ENCODE results near the gene TRIO.

Gene TRIO

GRCh38 chr5:14383923-14384322 is 240.8 kb downstream of the TRIO start (continued):
- TF ChIP-seq, protein P1, sequence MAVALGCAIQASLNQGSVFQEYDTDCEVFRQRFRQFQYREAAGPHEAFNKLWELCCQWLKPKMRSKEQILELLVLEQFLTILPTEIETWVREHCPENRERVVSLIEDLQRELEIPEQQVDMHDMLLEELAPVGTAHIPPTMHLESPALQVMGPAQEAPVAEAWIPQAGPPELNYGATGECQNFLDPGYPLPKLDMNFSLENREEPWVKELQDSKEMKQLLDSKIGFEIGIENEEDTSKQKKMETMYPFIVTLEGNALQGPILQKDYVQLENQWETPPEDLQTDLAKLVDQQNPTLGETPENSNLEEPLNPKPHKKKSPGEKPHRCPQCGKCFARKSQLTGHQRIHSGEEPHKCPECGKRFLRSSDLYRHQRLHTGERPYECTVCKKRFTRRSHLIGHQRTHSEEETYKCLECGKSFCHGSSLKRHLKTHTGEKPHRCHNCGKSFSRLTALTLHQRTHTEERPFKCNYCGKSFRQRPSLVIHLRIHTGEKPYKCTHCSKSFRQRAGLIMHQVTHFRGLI (tag by site-specific recombination; IDR thresholded peaks at IDR 0.05) = no peak
- TF ChIP-seq REPIN1 (tag by site-specific recombination; IDR thresholded peaks at IDR 0.05; ENCODE audit: low read depth) (no peak), KLF8 (tag by site-specific recombination; IDR thresholded peaks at IDR 0.05) (no peak), HIC1 (tag by site-specific recombination; IDR thresholded peaks at IDR 0.05) (no peak), KLF16 (tag by site-specific recombination; IDR thresholded peaks at IDR 0.05) (no peak), ZNF571 (tag by site-specific recombination; IDR thresholded peaks at IDR 0.05) (no peak), ZNF621 (tag by site-specific recombination; IDR thresholded peaks at IDR 0.05) (no peak), ZNF23 (tag by site-specific recombination; IDR thresholded peaks at IDR 0.05; ENCODE audit: borderline replicate concordance) (no peak), ZNF660 (tag by site-specific recombination; IDR thresholded peaks at IDR 0.05) (no peak)

DNA sequence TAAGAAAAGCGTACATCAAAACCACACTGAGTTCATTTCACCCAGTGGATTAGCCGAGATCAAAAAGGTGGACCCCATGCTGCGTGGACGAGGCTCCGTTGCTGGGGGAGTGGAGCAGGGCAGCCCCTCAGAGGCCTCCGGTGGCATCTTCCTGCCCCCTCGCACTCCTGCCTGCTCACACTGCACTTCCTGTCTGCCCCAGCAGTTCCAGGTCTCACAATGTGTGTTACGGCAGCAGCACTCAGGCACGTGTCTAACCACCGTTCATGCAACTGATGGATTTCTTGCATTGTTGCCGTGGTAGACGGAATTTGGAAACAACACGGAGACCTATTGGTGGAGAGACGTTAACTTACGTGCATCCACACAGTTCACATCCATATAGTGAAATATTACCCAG is 241.9 kb downstream of the TRIO start:
- CTCF ChIA-PET = interaction anchor here (1.1 kb wide), 1 partner anchor 269 kb away, joined by 3 read pairs; no protein-coding TSS in a partner anchor
- Histone ChIP-seq H3K4me3 (ENCODE audit: low read depth, low read length) (no peak overlapping the region), H3K27ac (ENCODE audit: extremely low read depth, low read depth, low read length) (no peak overlapping the region), H3K36me3 (ENCODE audit: control insufficient read depth in 2 of 2, insufficient read depth in 1 of 2, low read length in 2 of 2) (peaks cover 52 to 81% of the 10 kb centered on the region in 2 experiments), H3K9me3 (ENCODE audit: control insufficient read depth, insufficient read depth, low read depth, low read length) (no peaks in the 10 kb centered on the region), H3K4me1 (ENCODE audit: control insufficient read depth, insufficient read depth, low read length) (no peaks in the 10 kb centered on the region)
- TF ChIP-seq ZNF837 (tag by site-specific recombination; IDR thresholded peaks at IDR 0.05) (no peak), ZNF747 (tag by site-specific recombination; IDR thresholded peaks at IDR 0.05) (no peak)
- POLR2A ChIA-PET = no interaction called here

GRCh38 chr5:14386884-14387624 is 243.9 kb downstream of the TRIO start:
- Histone ChIP-seq H3K36me3 (ENCODE audit: control insufficient read depth in 2 of 2, insufficient read depth in 1 of 2, low read length in 2 of 2) (peaks cover 59 to 81% of the 10 kb centered on the region in 2 experiments), H3K27ac (ENCODE audit: extremely low read depth, low read depth, low read length) (no peak overlapping the region), H3K9me3 (ENCODE audit: control insufficient read depth, insufficient read depth, low read depth, low read length) (no peaks in the 10 kb centered on the region), H3K4me1 (ENCODE audit: control insufficient read depth, insufficient read depth, low read length) (no peaks in the 10 kb centered on the region), H3K4me3 (ENCODE audit: low read depth, low read length) (no peak overlapping the region)
- TF ChIP-seq ZEB2 (tag by site-specific recombination; IDR thresholded peaks at IDR 0.05) (no peak), KLF7 (tag by site-specific recombination; IDR thresholded peaks at IDR 0.05; ENCODE audit: borderline replicate concordance) (no peak), ZFHX2 (tag by site-specific recombination; conservative IDR thresholded peaks at IDR 0.05) (no peak), ZNF654 (tag by site-specific recombination; IDR thresholded peaks at IDR 0.05; ENCODE audit: low read depth) (no peak), ZFP3 (tag by site-specific recombination; IDR thresholded peaks at IDR 0.05; ENCODE audit: low read depth) (no peak), SCRT1 (tag by site-specific recombination; IDR thresholded peaks at IDR 0.05; ENCODE audit: borderline replicate concordance) (no peak), YY1 (tag by site-specific recombination; IDR thresholded peaks at IDR 0.05) (no peak), ZNF549 (tag by site-specific recombination; IDR thresholded peaks at IDR 0.05) (no peak), SP7 (tag by site-specific recombination; IDR thresholded peaks at IDR 0.05) (no peak), KLF10 (tag by site-specific recombination; IDR thresholded peaks at IDR 0.05) (no peak), ZNF423 (tag by site-specific recombination; IDR thresholded peaks at IDR 0.05) (no peak), BCL11B (tag by site-specific recombination; IDR thresholded peaks at IDR 0.05; ENCODE audit: low read depth) (no peak), ZNF391 (tag by site-specific recombination; IDR thresholded peaks at IDR 0.05; ENCODE audit: borderline replicate concordance, low read depth) (no peak), OVOL3 (tag by site-specific recombination; IDR thresholded peaks at IDR 0.05) (no peak)
- TF ChIP-seq, protein P2, sequence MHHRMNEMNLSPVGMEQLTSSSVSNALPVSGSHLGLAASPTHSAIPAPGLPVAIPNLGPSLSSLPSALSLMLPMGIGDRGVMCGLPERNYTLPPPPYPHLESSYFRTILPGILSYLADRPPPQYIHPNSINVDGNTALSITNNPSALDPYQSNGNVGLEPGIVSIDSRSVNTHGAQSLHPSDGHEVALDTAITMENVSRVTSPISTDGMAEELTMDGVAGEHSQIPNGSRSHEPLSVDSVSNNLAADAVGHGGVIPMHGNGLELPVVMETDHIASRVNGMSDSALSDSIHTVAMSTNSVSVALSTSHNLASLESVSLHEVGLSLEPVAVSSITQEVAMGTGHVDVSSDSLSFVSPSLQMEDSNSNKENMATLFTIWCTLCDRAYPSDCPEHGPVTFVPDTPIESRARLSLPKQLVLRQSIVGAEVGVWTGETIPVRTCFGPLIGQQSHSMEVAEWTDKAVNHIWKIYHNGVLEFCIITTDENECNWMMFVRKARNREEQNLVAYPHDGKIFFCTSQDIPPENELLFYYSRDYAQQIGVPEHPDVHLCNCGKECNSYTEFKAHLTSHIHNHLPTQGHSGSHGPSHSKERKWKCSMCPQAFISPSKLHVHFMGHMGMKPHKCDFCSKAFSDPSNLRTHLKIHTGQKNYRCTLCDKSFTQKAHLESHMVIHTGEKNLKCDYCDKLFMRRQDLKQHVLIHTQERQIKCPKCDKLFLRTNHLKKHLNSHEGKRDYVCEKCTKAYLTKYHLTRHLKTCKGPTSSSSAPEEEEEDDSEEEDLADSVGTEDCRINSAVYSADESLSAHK (tag by site-specific recombination; IDR thresholded peaks at IDR 0.05) = no peak
- TF ChIP-seq, protein P3, sequence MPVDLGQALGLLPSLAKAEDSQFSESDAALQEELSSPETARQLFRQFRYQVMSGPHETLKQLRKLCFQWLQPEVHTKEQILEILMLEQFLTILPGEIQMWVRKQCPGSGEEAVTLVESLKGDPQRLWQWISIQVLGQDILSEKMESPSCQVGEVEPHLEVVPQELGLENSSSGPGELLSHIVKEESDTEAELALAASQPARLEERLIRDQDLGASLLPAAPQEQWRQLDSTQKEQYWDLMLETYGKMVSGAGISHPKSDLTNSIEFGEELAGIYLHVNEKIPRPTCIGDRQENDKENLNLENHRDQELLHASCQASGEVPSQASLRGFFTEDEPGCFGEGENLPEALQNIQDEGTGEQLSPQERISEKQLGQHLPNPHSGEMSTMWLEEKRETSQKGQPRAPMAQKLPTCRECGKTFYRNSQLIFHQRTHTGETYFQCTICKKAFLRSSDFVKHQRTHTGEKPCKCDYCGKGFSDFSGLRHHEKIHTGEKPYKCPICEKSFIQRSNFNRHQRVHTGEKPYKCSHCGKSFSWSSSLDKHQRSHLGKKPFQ (tag by site-specific recombination; IDR thresholded peaks at IDR 0.05) = no peak
- POLR2A ChIA-PET = no interaction called here
- CTCF ChIA-PET = interaction anchor here (0.7 to 5.4 kb wide), 4 partner anchors 12 to 261 kb away, joined by 3 to 36 read pairs (median 8); no protein-coding TSS in a partner anchor
